Stimulated activated CD8-positive, alpha-beta memory T cell treated with anti-CD3 and anti-CD28 coated beads, Interleukin-7, amount 100 ng/mL, for 4 hours (primary cell): ENCODE measurements around the gene PBX3.

Source experiments
- DNase-seq, 2 donors: peaks; one replicate each; pipeline ENCODE4 v3.0.0-alpha.2; 2020; ENCODE audit warnings: low read depth in 2 of 2

Gene PBX3

DNA sequence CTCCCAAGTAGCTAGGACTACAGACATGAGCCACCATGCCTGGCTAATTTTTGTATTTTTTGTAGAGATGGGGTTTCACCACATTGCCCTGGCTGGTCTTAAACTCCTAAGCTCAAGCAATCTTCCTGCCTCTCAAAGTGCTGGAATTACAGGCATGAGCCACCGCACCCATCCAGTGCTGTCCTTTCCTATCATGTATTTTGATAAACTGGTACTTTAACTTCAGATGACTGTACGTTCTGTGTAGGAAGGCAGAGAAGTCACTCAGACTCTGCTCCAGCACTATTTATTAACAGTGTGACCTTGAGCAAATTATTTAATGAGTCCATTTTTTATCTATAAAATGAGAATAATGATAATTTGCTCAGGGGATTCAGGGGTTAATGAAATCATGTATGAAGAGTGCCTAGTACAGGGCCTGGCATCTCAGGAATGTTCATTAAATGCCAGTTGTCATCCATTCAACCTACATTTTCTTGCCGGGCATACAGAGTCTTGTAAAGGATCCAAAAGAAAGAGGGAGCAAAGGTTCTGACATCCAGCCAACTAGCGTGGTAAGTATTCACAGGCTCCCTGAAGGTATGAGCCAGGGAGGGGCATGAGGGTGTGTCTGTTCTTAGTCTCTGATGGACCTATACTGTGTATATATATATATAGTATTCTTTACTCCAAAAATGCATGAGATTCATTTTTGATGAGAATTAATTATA lies 201.9 kb downstream of the PBX3 start:
- no peak for DNase-seq

DNA sequence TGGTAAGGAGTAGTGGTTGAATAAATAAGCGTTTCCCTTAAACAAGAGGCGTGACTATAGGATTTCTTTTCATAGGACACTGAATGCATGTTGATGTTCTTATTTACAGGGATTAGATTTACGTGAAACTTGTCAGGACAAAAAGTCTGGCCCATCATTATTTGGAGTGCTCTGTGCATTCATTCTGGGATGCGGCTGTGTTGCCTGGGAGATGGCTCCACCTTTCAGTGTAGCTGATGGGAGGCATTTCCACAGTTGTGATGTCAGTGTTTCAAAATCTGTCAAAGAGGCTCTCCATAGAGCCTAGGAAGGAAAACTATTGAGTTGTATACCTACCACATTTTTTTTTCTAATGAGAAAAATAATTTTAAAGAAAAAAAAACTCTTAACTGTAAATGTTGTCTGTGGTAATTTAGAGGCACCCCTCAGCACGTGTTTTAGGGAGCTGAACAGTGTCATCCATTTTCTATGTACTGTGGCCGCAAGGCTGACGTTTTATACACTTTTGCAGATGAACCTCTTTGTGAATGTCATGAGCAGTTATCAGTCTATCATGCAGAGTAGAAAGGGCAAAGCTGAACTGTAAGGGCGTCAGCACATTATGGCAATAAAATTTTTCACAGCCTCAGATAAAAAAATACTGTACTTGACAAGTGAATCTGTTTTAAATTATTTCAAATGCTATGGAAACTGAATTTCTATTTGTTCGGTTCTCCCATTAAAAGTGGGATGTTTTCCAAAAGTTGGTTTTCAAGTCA lies 202.7 kb downstream of the PBX3 start:
- no peak for DNase-seq

DNA sequence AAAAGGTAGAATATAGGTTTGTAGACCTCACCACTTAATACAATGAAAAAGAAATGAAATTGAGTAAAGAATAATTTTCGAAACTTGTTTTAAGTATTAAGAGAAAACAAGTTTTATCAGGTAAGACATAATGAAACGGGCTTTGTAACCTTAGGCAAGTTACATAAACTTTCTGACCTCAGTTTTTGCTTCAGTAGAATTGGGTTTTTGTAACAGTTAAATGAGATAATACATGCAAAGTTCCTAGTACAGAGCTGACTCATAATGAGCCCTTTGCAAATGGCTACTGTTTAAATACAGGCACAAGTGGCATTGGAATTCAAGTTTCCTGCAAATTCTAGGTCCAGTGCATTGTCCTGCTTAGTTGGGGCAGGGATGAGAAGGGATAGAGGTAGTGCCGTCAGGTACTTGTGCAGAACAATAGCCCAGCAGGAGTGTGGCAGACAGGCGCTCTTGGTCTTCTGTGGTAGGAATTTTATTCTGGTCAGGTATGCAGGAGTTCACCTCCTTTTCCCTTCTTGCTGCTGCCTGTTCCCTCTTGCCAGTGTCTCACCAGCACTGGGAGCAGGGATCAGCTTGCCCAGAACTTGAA lies 203.8 kb downstream of the PBX3 start:
- DNase-seq, result no peak

DNA sequence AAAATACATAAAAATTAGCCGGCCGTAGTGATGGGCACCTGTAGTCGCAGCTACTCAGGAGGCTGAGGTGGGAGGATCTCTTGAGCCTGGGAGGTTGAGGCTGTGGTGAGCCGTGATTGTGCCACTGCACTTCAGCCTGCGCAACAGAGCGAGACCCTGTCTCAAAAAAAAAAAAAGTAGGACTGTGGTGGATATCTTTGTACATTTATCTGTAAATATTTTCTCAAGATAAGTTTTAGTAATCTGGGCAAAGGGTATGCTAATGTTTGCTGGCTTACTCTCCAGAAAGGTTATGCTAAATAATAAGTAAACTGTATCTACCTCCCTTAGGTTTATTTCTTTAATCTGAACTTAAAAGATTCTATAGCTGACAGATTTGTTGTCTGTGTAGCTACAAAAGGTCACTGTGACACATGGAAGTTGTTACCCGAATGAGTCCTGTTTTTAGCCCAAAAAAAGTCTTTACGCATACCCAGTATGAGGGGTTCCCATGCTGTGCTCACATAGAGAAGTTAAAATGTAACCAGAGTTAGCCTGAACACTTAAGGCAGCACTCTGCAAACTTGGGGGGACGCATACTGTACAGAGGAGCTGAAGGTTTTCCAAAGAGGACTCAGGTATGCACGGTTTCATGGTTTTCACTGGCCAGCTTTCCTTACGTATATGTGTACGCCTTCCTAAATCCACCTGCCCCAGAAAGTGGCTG lies 206.3 kb downstream of the PBX3 start:
- DNase-seq, result no peak

DNA sequence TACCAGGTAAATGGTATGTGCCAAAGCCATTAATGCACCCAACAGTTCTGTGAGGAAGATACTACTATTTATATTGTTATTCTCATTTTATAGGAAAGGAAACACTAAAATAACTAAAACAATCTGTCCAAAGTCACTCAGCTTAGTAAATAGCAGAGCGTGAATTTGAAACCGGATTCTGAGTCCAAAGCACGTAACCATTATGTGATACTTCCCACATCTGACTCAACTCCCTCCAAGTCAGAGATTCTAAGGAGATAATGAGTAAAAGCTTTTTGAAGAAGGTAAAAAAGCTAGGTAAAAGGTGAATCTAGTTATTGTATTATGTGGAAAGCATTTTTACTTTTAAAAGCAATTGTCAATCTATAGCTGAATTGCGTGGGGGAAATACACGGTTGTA lies 208.9 kb downstream of the PBX3 start:
- DNase-seq, result no peak

DNA sequence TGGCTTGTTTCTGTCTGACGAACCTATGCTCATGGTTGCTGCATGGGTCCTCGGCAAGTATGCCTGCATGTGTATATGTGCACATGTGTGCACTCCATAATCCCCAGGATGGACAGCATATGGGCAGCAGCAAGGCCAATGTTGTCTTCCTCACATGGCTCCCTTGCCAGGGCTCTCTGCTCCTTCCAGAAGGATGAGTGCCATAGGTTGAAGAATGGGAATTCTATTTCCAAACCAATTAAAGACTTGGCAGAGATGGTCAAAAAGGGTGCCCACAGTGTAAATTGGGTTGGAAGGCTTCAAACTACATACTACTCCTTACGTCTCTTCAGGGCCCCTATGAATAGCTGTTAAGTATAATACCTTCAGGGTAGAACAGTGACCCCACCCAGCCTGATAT lies 212.1 kb downstream of the PBX3 start:
- DNase-seq, result no peak

DNA sequence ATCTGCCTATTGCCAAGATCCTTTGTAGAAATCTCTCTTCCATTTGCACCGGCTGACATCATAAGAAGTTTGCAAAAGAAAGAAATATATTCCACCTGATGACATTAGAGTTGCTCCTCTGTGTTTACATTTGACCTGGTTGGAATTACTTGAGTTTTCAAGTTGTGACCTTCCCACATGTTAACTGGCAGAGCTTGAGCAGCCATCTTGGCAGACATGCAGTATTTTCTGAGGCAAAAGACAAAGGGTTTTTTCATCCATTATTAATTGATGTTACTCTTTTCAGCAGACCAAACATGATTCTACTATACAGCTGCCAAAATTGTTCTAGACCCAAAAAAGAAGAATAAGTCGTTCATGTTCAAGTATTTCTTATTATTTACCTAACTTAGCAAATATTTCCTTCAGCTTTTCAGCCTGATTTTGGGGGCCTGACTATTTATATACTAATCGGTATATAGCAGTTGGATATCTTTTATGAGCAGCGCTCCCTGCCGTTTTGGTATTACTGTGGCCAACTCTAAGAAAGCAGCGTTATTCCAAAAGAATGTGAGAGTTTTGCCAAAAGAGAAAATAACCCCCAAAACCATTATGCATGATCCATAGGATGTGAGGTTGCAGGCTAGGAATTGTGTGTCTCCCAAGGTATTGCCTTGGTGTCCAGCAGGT lies 212.9 kb downstream of the PBX3 start:
- no peak for DNase-seq

DNA sequence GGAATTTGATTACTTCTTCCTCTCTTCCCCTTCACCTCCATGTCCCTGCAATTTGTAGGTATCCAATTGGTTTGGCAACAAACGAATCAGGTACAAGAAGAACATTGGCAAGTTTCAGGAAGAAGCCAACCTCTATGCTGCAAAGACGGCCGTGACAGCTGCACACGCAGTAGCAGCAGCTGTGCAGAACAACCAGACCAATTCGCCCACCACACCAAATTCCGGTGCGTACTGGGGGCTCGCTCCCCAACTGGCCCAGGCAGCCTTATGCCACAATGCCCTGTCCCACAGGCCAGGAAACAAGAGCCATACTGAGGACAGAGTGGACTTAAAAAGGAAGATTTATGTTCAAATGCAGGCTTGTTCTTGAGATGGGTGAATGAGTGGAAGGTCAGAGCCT lies 213.5 kb downstream of the PBX3 start:
- no peak for DNase-seq

DNA sequence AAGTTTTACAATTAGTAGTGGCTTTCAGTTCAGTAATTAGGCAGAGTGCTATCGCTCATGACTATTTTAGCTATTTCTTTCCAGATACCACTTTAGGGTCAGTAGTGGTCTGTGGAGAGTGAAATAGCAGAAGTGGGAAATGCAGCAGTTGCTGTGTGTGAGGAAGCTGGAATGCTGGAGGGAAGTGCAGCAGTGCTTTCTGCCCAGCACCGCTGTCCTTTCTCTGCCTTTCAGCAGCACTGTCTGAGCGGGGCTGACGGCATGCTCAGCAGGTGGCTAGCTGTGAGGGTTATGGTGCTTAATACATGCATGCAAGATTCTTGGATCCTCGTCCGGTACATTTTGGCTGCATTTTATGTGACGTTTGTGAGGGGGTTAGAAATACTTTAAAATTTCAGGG lies 213.9 kb downstream of the PBX3 start:
- no peak for DNase-seq

DNA sequence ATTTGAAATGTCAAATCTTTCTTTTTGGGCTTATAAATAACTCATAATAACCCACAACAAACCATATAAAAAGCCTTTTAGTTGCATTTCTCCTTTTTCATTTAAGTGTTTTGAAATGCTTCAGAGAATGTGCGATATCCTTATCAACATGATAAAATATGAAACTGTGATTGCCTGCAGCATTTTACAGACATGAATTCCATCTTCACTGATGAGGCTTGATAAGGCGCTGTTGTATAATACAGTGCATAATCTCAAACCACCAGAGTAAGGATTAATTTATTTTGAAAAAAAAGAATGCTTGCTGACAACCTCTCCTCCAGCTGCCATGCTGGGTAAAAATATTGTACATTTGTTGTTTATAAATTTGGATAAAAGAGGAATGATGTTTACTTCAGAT lies 216.8 kb downstream of the PBX3 start:
- DNase-seq, result no peak

DNA sequence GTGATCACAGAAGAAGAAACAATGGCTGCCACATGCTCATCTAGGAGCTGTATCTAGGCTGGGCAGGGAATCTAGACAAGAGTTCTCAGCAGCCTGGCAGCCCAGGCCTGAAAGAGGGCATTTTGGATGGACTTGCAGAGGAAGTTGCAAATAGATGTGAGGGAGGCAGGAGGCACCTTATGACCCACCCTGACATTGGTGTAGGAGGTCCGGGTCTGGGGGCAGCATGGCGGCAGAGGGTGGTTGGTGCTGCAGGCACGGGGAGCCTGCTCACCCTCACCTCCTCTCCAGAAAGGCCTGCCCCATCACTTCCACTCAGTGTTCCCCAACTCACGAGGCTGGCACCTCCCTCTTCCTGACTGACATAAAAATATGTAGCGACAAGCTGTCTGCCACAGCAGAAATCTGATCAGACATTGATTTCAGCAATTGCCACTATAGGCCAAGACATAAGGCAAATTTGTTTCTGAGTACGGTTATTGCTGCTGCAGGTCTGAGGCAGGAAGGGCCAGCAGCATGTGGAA lies 217.6 kb downstream of the PBX3 start:
- no peak for DNase-seq

DNA sequence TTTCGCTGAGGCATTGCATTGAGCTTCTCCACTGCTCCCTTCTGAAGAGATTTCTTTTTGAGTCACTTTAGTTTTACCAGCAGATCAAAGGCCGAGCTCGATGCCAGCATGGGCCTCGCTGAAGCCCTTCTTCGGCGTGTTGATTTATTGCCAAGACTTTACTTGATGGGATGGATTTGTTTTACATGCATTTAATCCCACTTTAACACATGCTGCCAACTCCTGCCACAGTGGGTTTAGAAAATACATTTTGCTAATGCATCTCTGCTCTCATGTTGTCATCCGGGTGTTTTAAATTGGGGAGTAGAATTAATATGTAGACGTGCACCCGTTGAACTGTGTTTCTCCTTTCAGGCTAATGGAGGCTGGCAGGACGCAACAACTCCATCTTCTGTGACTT lies 218.3 kb downstream of the PBX3 start:
- DNase-seq, result no peak

DNA sequence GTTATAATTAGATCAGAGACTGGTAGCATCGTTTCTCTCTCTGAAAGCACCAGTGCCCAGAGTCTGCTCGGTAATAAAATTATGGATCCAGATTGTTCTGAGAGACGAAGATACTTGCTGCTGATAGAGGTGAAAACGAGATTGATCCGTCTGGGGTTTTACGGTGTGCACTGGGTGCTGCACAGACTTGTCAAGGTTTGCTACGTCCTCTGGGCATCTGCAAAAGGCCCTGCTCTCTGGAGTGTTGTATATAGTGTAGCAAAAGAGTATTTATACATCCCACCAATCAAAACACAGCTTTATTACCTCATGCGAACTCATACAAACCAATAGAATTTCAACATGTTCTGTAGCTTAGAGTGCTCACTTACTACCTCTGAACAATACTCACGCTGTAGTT lies 219.3 kb downstream of the PBX3 start:
- no peak for DNase-seq

DNA sequence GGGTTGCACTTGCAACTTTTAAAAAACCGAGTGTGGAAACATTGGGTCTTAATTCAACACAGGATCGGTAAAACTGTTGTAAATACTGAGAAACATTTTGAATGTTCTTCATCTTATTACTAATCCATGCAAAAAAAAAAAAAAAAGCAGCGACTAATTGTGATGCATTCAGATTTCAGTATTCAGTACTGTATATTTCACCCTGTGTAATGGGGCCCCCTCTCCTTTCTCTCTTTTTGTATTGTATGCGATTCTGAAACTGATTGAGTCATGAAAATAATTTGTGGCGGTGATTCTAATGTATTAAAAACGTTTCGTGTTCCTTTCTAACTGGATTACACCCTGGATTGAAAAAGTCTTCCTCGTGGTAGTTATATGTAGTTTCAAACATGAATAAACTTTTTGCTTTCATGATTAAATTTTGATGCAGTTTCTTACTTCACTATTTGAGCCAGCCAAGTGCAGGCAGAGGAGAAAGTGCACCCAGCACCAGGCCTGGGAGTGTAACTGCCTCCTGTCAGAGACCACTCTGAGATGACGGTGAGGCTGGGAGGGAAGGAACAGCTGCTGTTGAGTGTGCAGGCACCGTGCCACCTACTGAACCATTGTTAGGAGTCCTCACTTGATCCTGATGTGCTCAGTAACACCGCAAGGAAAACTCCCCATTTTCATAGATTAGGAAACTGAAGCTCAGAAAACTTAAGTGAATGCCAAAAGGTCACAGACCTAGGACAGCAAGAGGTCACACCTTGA lies 220.0 kb downstream of the PBX3 start:
- no peak for DNase-seq

DNA sequence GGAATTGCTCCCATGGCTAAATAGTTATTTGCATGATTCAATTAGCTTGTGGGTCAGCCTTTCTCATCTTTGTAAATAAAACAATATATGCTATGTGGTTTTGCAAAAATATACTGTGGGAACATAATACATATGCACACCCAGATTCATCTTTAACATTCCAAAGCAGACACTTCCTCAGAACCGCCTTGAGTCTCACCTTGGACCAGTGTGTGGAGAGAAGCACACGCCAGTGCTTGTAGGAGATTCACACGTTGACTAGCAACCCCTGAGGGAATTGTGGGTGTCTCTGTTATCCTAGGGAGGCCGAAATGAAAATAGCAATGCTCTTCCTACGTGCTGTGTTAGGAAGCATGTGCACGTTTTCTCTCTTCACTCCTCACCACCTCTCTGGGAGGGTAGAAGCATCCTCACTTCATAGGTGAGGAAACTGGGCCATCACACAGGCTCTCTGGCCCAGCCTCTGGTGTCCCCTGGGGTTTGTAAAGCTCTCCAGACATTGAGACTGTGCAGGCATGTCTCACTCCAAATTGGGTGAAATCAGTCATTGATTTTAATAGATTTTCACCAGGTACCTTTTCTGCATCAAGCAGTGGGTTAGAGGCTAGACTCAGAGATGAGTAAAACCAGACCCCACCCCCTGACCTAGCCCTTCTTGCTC lies 221.7 kb downstream of the PBX3 start:
- DNase-seq, result no peak

DNA sequence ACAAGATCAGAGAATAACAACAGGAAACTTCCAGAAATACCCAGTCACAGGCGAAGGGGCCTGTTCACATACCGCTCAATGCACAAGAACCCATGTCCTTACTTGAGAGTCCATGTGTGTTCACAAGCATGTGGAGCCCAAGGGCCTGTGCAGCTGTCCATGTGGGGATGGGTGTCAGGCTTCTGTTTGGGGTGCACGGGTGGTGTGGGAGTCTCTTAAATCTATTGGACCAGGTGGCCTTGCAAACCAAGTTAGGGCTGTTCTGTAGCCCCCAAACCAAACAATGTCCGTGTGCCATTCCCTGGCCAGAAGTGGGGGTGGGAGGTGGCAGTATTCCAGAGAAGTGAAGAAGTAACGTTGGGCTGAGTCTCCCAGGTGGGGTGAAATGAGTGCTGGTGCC lies 222.3 kb downstream of the PBX3 start:
- DNase-seq, result no peak

DNA sequence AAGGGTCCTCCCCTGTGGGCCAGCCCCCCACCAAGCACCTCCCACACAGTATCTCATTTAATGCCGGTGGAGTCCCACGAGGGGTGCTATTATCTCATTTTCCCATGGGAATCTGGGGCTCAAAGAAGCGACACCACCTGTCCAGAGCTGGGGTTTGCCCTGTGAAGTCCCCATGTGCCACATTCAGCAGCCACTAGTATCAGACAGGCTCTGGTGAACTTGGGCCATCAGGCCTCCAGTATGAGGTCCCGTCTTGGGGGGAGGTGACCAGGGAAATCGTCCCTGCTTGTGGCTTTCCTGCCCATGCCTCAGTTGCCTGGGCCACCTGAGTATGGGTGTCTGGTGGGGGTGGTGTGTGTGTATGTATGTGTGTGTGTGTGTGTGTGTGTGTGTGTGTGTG lies 222.7 kb downstream of the PBX3 start:
- no peak for DNase-seq

DNA sequence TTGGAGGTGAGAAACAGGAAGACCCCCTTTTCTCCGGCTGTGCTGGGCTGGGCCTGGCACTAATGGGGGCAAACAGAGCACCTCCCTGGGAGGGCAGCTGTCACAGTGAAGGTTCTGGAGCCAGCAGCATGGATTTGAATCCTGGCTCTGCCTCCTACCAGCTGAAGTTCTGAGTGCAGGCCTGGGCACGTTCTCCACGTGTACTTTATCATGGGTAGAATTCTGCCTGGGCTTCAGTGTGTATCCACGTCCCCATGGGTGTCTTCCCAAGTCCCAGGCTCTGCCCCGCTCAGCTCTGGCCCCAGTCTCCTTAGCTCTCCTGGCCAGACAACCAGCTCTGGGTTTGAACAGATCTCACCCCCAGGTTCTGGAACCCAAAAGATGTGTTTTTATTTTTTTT lies 223.2 kb downstream of the PBX3 start:
- no peak for DNase-seq

DNA sequence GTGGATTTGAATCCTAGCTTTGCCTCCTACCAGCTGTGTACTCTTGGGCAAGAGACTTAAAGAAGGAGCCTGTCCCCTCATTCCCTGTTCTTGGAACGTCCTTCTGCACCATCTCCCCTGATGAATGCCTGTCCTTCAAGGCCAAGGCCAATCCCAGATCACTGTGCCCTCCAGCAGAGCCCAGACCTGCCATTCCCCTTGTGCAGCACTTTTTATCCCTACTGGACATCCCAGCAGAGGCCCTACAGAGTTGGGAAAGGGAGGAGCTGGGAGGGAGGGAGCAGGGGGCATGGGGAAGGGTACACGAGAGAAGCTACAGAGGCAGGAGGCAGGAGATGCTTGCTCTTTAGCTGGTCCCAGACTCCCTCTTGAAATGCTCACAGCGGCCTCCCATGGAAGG lies 223.9 kb downstream of the PBX3 start:
- DNase-seq, result no peak

DNA sequence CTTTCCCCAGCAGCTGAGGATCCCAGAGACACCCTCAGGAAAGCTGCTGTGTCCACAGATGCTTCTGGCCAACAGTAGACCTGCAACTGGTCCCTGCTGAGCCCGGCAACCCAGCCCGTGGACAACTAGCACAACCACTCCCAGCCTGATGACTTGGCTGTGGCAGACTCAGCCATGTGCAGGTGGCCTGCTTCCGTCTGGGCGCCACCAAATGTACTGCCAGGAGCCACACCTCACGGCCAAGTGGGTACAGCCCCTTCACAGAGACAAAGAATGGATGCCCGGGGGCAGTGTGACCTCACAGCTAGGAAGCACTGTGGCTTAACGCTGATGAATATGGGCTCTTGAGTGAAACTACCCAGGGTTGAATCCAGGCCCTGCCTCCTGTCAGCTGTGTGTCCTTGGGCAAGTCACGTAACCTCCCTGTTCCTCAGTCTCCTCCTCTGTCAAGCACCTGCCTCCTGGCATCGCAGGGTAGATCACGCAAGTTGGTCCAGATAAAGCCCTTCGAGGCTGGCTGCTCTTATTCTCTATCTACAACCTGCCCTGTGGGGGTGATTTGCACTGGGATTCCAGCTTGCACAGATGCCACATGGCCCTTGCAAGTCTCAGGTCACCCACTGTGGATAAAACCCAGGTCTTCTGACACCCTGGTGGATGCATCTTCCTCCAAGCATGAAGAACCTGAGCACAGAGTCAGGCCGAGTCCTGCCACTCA lies 225.0 kb downstream of the PBX3 start:
- no peak for DNase-seq
